Nephron (organoid): Measurements from ENCODE around the gene TMEM134.

ENCODE experiments used
- H3K27ac Mint-ChIP-seq, 3 experiments: 2 replicates each; pipeline ENCODE4 v1.8.0; 2020; ENCODE audit warnings: mixed read lengths in 3 of 3, mild to moderate bottlenecking in 2 of 3, moderate library complexity in 1 of 3
- H3K27me3 Mint-ChIP-seq: 2 replicates; pipeline ENCODE4 v1.8.0; 2021; ENCODE audit warnings: low read depth, mild to moderate bottlenecking, moderate library complexity, mixed read lengths
- H3K36me3 Mint-ChIP-seq: 2 replicates; pipeline ENCODE4 v1.8.0; 2020; ENCODE audit warnings: low read depth, mixed read lengths
- H3K4me1 Mint-ChIP-seq: 2 replicates; pipeline ENCODE4 v1.8.0; 2020; ENCODE audit warnings: mixed read lengths
- H3K4me3 Mint-ChIP-seq, 3 experiments: 2 replicates each; pipeline ENCODE4 v1.8.0; 2020; ENCODE audit warnings: mild to moderate bottlenecking in 3 of 3, mixed read lengths in 3 of 3, moderate library complexity in 2 of 3
- H3K9me3 Mint-ChIP-seq: 2 replicates; pipeline ENCODE4 v1.8.0; 2020; ENCODE audit warnings: mixed read lengths
- CTCF ChIP-seq, 3 experiments: fragments of 200-600 bp; sonication (generic); IDR thresholded peaks; one replicate each; pipeline ENCODE4 v1.5.0; 2021; ENCODE audit warnings: antibody characterized with exemption in 3 of 3; ENCODE audit not compliant: unreplicated experiment in 3 of 3

Gene TMEM134

GRCh38 chr11:67492069-67492727 is 23.1 kb upstream of the TMEM134 start:
- no peak overlapping the region for H3K4me3 Mint-ChIP-seq
- no peak for TF ChIP-seq CTCF (IDR thresholded peaks at IDR 0.05; ENCODE audit: unreplicated experiment in 3 of 3)

GRCh38 chr11:67491276-67492068 is 22.4 kb upstream of the TMEM134 start:
- H3K4me1 Mint-ChIP-seq = no peaks in the 10 kb centered on the region
- H3K27ac Mint-ChIP-seq = no peak overlapping the region
- no peak for TF ChIP-seq CTCF (IDR thresholded peaks at IDR 0.05; ENCODE audit: unreplicated experiment in 3 of 3)
- H3K9me3 Mint-ChIP-seq = no peaks in the 10 kb centered on the region
- peaks cover 16% of the 10 kb centered on the region for H3K36me3 Mint-ChIP-seq
- H3K27me3 Mint-ChIP-seq = no peaks in the 10 kb centered on the region
- no peak overlapping the region for H3K4me3 Mint-ChIP-seq

More at GRCh38 chr11:67492069-67492727, 23.1 kb upstream of the TMEM134 start:
- H3K27me3 Mint-ChIP-seq = no peaks in the 10 kb centered on the region
- no peaks in the 10 kb centered on the region for H3K4me1 Mint-ChIP-seq
- no peaks in the 10 kb centered on the region for H3K9me3 Mint-ChIP-seq
- no peak overlapping the region for H3K27ac Mint-ChIP-seq
- H3K36me3 Mint-ChIP-seq = peaks cover 16% of the 10 kb centered on the region

DNA sequence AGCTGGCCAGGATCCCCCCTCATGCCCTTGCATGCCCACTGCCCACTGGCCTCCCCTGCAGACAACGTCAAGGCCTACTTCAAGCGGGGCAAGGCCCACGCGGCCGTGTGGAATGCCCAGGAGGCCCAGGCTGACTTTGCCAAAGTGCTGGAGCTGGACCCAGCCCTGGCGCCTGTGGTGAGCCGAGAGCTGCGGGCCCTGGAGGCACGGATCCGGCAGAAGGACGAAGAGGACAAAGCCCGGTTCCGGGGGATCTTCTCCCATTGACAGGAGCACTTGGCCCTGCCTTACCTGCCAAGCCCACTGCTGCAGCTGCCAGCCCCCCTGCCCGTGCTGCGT is 21.6 kb upstream of the TMEM134 start:
- Mint-ChIP-seq H3K9me3 (no peaks in the 10 kb centered on the region), H3K4me1 (peaks cover 5% of the 10 kb centered on the region), H3K4me3 (no peak overlapping the region), H3K36me3 (peaks cover 20% of the 10 kb centered on the region), H3K27ac (no peak overlapping the region), H3K27me3 (no peaks in the 10 kb centered on the region)
- no peak for TF ChIP-seq CTCF (IDR thresholded peaks at IDR 0.05; ENCODE audit: unreplicated experiment in 3 of 3)

DNA sequence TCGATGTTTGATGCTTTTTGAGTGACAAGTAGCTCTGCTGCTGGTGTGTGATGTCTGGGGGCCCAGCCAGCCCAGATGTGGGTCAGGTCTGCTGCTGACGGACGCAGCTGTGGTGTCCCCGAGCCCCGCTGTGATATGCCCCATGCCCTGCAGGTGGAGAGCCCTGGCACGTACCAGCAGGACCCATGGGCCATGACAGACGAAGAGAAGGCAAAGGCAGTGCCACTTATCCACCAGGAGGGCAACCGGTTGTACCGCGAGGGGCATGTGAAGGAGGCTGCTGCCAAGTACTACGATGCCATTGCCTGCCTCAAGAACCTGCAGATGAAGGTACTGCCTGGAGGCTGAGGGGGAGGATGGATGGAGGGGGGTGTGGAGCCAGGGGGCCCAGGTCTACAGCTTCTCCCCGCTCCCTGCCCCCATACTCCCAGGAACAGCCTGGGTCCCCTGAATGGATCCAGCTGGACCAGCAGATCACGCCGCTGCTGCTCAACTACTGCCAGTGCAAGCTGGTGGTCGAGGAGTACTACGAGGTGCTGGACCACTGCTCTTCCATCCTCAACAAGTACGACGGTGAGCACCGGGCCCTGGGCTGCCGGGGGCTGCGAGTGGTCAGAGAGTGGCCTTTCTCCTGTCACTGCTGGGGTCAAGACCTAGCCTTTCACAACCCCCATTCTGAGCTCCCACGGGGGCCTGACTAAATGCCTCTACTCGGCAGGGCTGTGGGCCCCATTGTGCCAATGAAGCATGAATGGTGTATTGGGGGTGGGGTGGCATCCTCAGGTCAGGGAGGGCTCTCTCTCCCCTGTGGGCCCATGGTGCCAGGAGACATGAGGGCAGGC is 21.1 kb upstream of the TMEM134 start:
- H3K9me3 Mint-ChIP-seq = no peaks in the 10 kb centered on the region
- H3K4me3 Mint-ChIP-seq = no peak overlapping the region
- H3K4me1 Mint-ChIP-seq = peaks cover 7% of the 10 kb centered on the region
- no peak overlapping the region for H3K27ac Mint-ChIP-seq
- peaks cover 21% of the 10 kb centered on the region for H3K36me3 Mint-ChIP-seq
- no peaks in the 10 kb centered on the region for H3K27me3 Mint-ChIP-seq
- TF ChIP-seq CTCF (IDR thresholded peaks at IDR 0.05; ENCODE audit: unreplicated experiment in 3 of 3) = no peak

DNA sequence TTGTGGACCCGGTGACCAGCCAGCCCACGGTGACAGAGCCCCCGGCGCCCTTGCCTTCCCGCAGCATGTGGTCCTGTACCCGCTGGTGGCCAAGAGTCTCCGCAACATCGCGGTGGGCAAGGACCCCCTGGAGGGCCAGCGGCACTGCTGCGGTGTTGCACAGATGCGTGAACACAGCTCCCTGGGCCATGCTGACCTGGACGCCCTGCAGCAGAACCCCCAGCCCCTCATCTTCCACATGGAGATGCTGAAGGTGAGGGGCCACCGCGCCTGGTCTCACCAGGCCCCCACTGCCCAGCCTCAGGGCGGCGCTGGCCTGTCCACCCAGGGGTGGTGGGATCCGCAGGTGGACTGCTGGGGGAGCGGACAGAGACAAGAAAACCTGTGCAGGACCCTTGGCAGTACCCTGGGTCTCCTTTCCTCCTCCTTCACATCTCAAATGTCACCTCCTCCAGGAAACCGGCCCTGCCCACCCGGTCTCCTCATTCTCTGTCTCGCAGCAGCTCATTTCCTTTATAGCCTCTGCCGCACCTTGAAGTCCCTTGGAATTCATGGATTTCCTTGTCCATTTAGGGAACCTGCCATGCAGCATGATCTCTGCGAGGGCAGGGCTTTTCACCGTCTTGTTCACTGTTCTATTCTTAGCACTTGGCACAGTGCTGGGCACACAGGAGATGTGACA is 20.3 kb upstream of the TMEM134 start:
- Mint-ChIP-seq H3K27me3 (no peaks in the 10 kb centered on the region), H3K9me3 (no peaks in the 10 kb centered on the region), H3K4me3 (no peak overlapping the region)

More for the DNA sequence above, 20.3 kb upstream of the TMEM134 start:
- H3K4me1 Mint-ChIP-seq = peaks cover 15% of the 10 kb centered on the region
- no peak overlapping the region for H3K27ac Mint-ChIP-seq
- no peak for TF ChIP-seq CTCF (IDR thresholded peaks at IDR 0.05; ENCODE audit: unreplicated experiment in 3 of 3)
- H3K36me3 Mint-ChIP-seq = peaks cover 29% of the 10 kb centered on the region
